Vagina (tissue), 2 donors: ENCODE results near the gene EDAR. TPM values are rescaled to one million over a fixed set of nuclear protein-coding genes. Genes with fewer than 3 reads are reported as not detected.

Experiments used
- DNase-seq, 2 donors: peaks; one replicate each; pipeline ENCODE4 v3.0.0-alpha.2; 2017; ENCODE audit errors: extremely low spot score in 2 of 2
- H3K27ac ChIP-seq: fragments of 200-600 bp; sonication (generic); one replicate; pipeline ENCODE4 v1.5.1; 2019
- H3K27me3 ChIP-seq: fragments of 200-600 bp; sonication (generic); one replicate; pipeline ENCODE4 v1.5.1; 2019
- H3K36me3 ChIP-seq, 2 donors: fragments of 200-600 bp; sonication (generic); one replicate each; pipeline ENCODE4 v1.5.1; 2017 to 2019
- H3K4me1 ChIP-seq: fragments of 200-600 bp; sonication (generic); one replicate; pipeline ENCODE4 v1.5.1; 2019
- H3K4me3 ChIP-seq, 2 donors: fragments of 200-600 bp; sonication (generic); 1 replicate in 1 of 2; 2 replicates in 1 of 2; pipeline ENCODE4 v1.5.1; 2016 to 2019
- H3K9me3 ChIP-seq: fragments of 200-600 bp; sonication (generic); one replicate; pipeline ENCODE4 v1.5.1; 2019
- CTCF ChIP-seq, 3 experiments: fragments of 450-650 bp in 2 of 3; fragments of 200-600 bp in 1 of 3; sonication (generic) in 1 of 3; IDR thresholded peaks; one replicate each; pipeline ENCODE4 v1.5.1; 2017 to 2019; ENCODE audit warnings: antibody characterized with exemption in 3 of 3, mild to moderate bottlenecking in 2 of 3, moderate library complexity in 2 of 3
- POLR2A ChIP-seq, 2 donors: fragments of 450-650 bp; IDR thresholded peaks; one replicate each; pipeline ENCODE4 v1.6.1; 2017; ENCODE audit warnings: antibody characterized with exemption in 2 of 2, mild to moderate bottlenecking in 2 of 2, moderate library complexity in 2 of 2
- POLR2AphosphoS5 ChIP-seq, 2 donors: sonication (generic); formaldehyde crosslinking; IDR thresholded peaks; one replicate each; pipeline ENCODE4 v1.9.0; 2017; ENCODE audit warnings: antibody characterized with exemption in 2 of 2, mild to moderate bottlenecking in 2 of 2, low read depth in 1 of 2; ENCODE audit not compliant: insufficient read depth in 1 of 2
- intact Hi-C: fragments of 100-400 bp; cut with DNase I; formaldehyde crosslinking; loops from one replicate; pipeline ENCODE4 v1.15.1; 2023
- total RNA-seq: library from RNA; depleted of rRNA; stranded (reverse); fragments of >200 nt; gene quantifications from one replicate; pipeline ENCODE4 v1.2.3, GENCODE V29; 2016

The EDAR gene
- total RNA-seq, 1 donor from 2014 or later, result 0.74 TPM

- intact Hi-C loops, result no loop called here
- DNase-seq, result no peak
- H3K4me1 ChIP-seq, result no peaks in the 10 kb centered on the region
- no peak overlapping the region for H3K4me3 ChIP-seq
- no peak overlapping the region for H3K27ac ChIP-seq
- TF ChIP-seq POLR2AphosphoS5 (IDR thresholded peaks at IDR 0.05; ENCODE audit: insufficient read depth in 1 of 2, low read depth in 1 of 2) (no peak), POLR2A (IDR thresholded peaks at IDR 0.05) (no peak), CTCF (IDR thresholded peaks at IDR 0.05) (no peak)
- no peaks in the 10 kb centered on the region for H3K36me3 ChIP-seq
- H3K9me3 ChIP-seq, result no peaks in the 10 kb centered on the region
- no peaks in the 10 kb centered on the region for H3K27me3 ChIP-seq
Observed at GRCh38 chr2:109001201-109001600, 12.2 kb upstream of the EDAR start.

- Histone ChIP-seq H3K36me3 (no peaks in the 10 kb centered on the region), H3K4me3 (no peak overlapping the region), H3K4me1 (no peaks in the 10 kb centered on the region), H3K27ac (no peak overlapping the region), H3K27me3 (no peaks in the 10 kb centered on the region), H3K9me3 (no peaks in the 10 kb centered on the region)
- intact Hi-C loops, result no loop called here
- TF ChIP-seq POLR2AphosphoS5 (IDR thresholded peaks at IDR 0.05; ENCODE audit: insufficient read depth in 1 of 2, low read depth in 1 of 2), result no peak
- no peak for TF ChIP-seq POLR2A (IDR thresholded peaks at IDR 0.05)
- TF ChIP-seq CTCF (IDR thresholded peaks at IDR 0.05), result no peak
- no peak for DNase-seq
Observed at GRCh38 chr2:109000738-109001137, 11.7 kb upstream of the EDAR start.

GRCh38 chr2:108998911-108999310 is 9.9 kb upstream of the EDAR start:
- Histone ChIP-seq H3K4me3 (no peak overlapping the region), H3K36me3 (no peaks in the 10 kb centered on the region), H3K9me3 (no peaks in the 10 kb centered on the region), H3K4me1 (no peaks in the 10 kb centered on the region), H3K27ac (no peak overlapping the region), H3K27me3 (no peaks in the 10 kb centered on the region)
- intact Hi-C loops, result no loop called here
- DNase-seq, result no peak
- TF ChIP-seq POLR2A (IDR thresholded peaks at IDR 0.05) (no peak), POLR2AphosphoS5 (IDR thresholded peaks at IDR 0.05; ENCODE audit: insufficient read depth in 1 of 2, low read depth in 1 of 2) (no peak), CTCF (IDR thresholded peaks at IDR 0.05) (no peak)

- H3K27ac ChIP-seq, result no peak overlapping the region
- H3K4me1 ChIP-seq, result no peaks in the 10 kb centered on the region
- no peaks in the 10 kb centered on the region for H3K27me3 ChIP-seq
- H3K9me3 ChIP-seq, result no peaks in the 10 kb centered on the region
- no peak for DNase-seq
- TF ChIP-seq POLR2A (IDR thresholded peaks at IDR 0.05), result no peak
- no peak for TF ChIP-seq CTCF (IDR thresholded peaks at IDR 0.05)
- TF ChIP-seq POLR2AphosphoS5 (IDR thresholded peaks at IDR 0.05; ENCODE audit: insufficient read depth in 1 of 2, low read depth in 1 of 2), result no peak
- H3K4me3 ChIP-seq, result no peak overlapping the region
- intact Hi-C loops, result no loop called here
- H3K36me3 ChIP-seq, result no peaks in the 10 kb centered on the region
Observed at GRCh38 chr2:108994178-108994577, 5.2 kb upstream of the EDAR start.

GRCh38 chr2:108993095-108993937 is 4.3 kb upstream of the EDAR start:
- no peaks in the 10 kb centered on the region for H3K36me3 ChIP-seq
- H3K9me3 ChIP-seq, result no peaks in the 10 kb centered on the region
- intact Hi-C loops, result no loop called here
- no peak overlapping the region for H3K27ac ChIP-seq
- H3K27me3 ChIP-seq, result no peaks in the 10 kb centered on the region
- no peak overlapping the region for H3K4me3 ChIP-seq
- no peak for TF ChIP-seq POLR2AphosphoS5 (IDR thresholded peaks at IDR 0.05; ENCODE audit: insufficient read depth in 1 of 2, low read depth in 1 of 2)
- no peak for TF ChIP-seq POLR2A (IDR thresholded peaks at IDR 0.05)
- TF ChIP-seq CTCF (IDR thresholded peaks at IDR 0.05), result no peak
- DNase-seq, result no peak
- no peaks in the 10 kb centered on the region for H3K4me1 ChIP-seq
